ENCODE measurements around the gene DYNLT2B.

DNA sequence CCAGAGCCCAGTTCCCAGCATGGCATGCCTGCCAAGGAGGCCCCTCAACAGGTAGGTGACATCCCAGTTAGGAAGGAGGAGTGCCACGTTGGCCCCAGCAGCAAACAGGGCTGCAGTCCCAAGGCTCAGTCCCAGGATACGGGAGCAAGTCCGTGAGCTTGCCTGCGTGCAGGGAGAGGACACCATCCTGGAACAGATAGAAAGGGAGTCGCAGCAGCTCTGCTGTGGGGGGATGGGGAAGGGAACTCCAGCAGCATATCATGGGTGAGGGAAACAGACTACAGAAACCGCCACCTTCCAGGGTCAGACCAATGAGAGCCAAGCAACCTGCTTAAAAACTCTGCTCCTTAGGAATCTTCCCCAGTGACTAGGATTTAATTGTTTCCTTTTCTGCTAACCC, 9.4 kb upstream of the DYNLT2B start:
- TF ChIP-seq EP300 (IDR thresholded peaks at IDR 0.05) (no peak), POLR2A (IDR thresholded peaks at IDR 0.05) (no peak), POLR2AphosphoS5 (IDR thresholded peaks at IDR 0.05) (no peak)
- TF ChIP-seq, protein P1, sequence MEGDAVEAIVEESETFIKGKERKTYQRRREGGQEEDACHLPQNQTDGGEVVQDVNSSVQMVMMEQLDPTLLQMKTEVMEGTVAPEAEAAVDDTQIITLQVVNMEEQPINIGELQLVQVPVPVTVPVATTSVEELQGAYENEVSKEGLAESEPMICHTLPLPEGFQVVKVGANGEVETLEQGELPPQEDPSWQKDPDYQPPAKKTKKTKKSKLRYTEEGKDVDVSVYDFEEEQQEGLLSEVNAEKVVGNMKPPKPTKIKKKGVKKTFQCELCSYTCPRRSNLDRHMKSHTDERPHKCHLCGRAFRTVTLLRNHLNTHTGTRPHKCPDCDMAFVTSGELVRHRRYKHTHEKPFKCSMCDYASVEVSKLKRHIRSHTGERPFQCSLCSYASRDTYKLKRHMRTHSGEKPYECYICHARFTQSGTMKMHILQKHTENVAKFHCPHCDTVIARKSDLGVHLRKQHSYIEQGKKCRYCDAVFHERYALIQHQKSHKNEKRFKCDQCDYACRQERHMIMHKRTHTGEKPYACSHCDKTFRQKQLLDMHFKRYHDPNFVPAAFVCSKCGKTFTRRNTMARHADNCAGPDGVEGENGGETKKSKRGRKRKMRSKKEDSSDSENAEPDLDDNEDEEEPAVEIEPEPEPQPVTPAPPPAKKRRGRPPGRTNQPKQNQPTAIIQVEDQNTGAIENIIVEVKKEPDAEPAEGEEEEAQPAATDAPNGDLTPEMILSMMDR (IDR thresholded peaks at IDR 0.05), result no peak

Measured in stomach (tissue), 4 donors.